SK-N-MC (cell line): ENCODE results near the gene KLRC1.
"Not testable (repeated sequence)": the region's sequence is repeated elsewhere in the genome, so short reads cannot be mapped to it uniquely, and the experiment has no call there.

Experiments
- DNase-seq: peaks from one replicate; pipeline ENCODE4 v3.0.0-alpha.2; 2011; ENCODE audit warnings: low read depth, low spot score
- H3K27ac ChIP-seq: fragments of 200-600 bp; sonication (generic); 2 replicates; pipeline ENCODE4 v1.5.1; 2016; ENCODE audit warnings: mixed run types
- H3K36me3 ChIP-seq: fragments of 200-600 bp; sonication (generic); 2 replicates; pipeline ENCODE4 v1.6.1; 2017; ENCODE audit warnings: antibody characterized with exemption, low read length, mixed read lengths; ENCODE audit not compliant: insufficient read depth
- H3K4me3 ChIP-seq: fragments of 200-600 bp; sonication (generic); 2 replicates; pipeline ENCODE4 v1.5.1; 2016
- H3K9ac ChIP-seq: fragments of 200-600 bp; sonication (generic); 2 replicates; pipeline ENCODE4 v1.8.0; 2017; ENCODE audit warnings: mixed run types, mixed read lengths; ENCODE audit not compliant: insufficient read length
- H3K9me3 ChIP-seq: fragments of 200-600 bp; sonication (generic); 2 replicates; pipeline ENCODE4 v1.6.1; 2017; ENCODE audit warnings: low read depth, mild to moderate bottlenecking, antibody characterized with exemption, low read length, moderate library complexity, mixed read lengths
- EZH2 ChIP-seq: fragments of 200-600 bp; sonication (generic); IDR thresholded peaks from one replicate; pipeline ENCODE4 v1.6.1; 2017; ENCODE audit warnings: antibody characterized with exemption
- FOXP2 ChIP-seq: optimal IDR thresholded peaks from 2 replicates; pipeline ENCODE3; 2011; ENCODE audit warnings: mild to moderate bottlenecking, moderate library complexity; ENCODE audit not compliant: insufficient read depth; ENCODE audit errors: extremely low read length, control extremely low read depth
- POLR2AphosphoS5 ChIP-seq: IDR thresholded peaks from 2 replicates; pipeline ENCODE4 v1.6.1; 2012; ENCODE audit warnings: mild to moderate bottlenecking, low read depth, low read length, borderline replicate concordance

KLRC1 gene

DNA sequence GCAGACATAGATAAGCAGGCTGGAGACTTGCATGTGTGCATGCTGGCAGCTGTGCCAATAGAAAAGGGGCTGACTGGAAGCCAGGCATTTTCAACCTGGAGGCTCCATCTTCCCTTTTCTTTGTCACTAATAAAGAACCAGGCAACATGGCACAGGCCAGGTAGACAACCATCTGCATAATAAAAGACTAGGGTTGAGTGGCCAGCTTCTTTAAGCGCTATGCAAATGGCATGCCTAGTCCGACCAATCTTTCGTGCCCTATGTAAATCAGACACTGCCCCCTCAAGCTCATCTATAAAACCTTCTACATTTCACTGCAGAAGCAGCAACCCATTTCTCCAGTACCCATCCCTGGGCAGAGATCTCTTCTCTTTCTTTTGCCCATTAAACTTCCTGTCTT, 4.6 kb upstream of the KLRC1 start:
- Histone ChIP-seq H3K36me3 (no peaks in the 10 kb centered on the region), H3K4me3 (no peak overlapping the region), H3K9me3 (no peaks in the 10 kb centered on the region), H3K9ac (no peak overlapping the region), H3K27ac (no peak overlapping the region)
- no peak for TF ChIP-seq FOXP2
- TF ChIP-seq EZH2: no peak
- no peak for TF ChIP-seq POLR2AphosphoS5
- DNase-seq: no peak

DNA sequence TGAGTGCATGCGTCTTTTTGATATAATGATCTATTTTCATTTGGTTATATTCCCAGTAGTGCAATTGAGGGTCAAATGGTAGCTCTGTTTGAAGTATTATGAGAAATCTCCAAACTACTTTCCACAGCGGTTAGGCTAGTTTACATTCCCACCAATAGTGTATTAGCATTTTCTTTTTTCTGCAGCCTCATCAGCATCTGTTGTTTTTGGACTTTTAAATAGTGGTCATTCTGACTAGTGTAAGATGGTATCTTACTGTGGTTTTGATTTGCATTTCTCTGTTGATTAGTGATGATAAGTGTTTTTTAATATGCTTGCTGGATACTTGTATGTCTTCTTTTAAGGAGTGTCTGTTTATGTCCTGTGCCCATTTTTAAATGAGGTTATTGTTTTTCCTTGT, 3.7 kb upstream of the KLRC1 start:
- DNase-seq: no peak
- Histone ChIP-seq H3K9me3 (no peaks in the 10 kb centered on the region), H3K27ac (no peak overlapping the region), H3K9ac (no peak overlapping the region), H3K4me3 (no peak overlapping the region), H3K36me3 (no peaks in the 10 kb centered on the region)
- TF ChIP-seq POLR2AphosphoS5: no peak
- no peak for TF ChIP-seq FOXP2
- no peak for TF ChIP-seq EZH2

DNA sequence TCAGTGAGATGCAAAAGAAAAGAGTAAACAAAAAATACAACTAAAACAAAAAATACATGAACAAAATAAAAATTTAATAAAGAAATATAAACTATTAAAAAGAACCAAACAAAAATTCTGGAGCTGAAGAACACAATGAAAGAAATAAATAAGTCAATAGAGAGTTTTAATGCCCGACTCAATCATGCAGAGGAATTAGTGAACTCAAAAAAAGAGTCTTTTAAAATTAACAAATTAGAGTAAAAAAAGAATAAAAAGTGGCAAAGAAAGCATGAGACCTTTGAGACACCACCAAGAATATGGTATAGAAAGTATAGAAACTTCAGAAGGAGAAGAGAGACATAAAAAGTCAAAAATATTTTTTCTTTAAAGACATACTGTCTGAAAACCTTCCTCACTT, 2.6 kb upstream of the KLRC1 start:
- H3K9me3 ChIP-seq: no peaks in the 10 kb centered on the region
- no peak overlapping the region for H3K9ac ChIP-seq
- no peaks in the 10 kb centered on the region for H3K36me3 ChIP-seq
- no peak overlapping the region for H3K4me3 ChIP-seq
- DNase-seq: no peak
- no peak overlapping the region for H3K27ac ChIP-seq
- TF ChIP-seq EZH2 (no peak), POLR2AphosphoS5 (no peak), FOXP2 (no peak)

DNA sequence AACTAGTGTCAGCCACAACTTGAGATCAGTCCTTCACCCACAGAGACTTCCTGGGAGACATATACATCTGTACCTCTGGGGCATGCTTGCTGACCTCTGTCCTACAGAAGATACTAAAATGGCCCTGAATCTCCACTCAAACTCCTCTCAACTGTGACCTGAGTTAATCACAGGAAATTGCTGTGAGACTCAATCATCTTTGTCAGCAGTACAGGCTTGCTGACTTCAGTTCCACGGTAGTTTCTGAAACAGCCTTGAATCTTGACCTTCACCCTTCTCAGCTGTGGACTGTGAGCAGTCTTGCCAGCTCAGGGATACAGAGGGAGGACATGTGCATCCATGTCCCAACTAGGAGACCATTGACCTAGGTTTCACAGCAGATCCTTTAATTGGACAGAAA, 1.4 kb upstream of the KLRC1 start:
- no peak for DNase-seq
- H3K4me3 ChIP-seq: no peak overlapping the region
- no peaks in the 10 kb centered on the region for H3K36me3 ChIP-seq
- H3K27ac ChIP-seq: no peak overlapping the region
- TF ChIP-seq POLR2AphosphoS5 (no peak), FOXP2 (no peak), EZH2 (no peak)
- H3K9ac ChIP-seq: no peak overlapping the region
- H3K9me3 ChIP-seq: no peaks in the 10 kb centered on the region

DNA sequence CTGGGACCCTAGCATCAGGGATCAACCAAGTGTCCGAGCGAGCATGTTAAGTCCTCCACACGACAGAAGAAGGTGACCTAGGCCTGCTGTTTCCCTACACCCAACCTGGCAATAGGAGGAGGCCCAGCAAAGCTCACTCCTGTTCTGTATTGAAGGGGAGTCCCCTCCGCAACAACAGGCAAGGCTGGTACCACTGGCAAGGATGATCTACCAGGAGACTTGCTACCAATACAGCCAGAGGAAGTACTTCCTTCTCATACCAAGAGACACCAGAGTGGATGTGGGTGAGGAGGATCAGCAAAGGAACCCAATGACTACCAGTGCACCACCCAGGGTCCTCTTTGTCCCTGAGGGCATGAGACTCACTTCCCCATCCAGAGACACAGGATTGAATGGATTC, 4.9 kb downstream of the KLRC1 start:
- TF ChIP-seq EZH2: no peak
- no peak for TF ChIP-seq POLR2AphosphoS5
- TF ChIP-seq FOXP2: no peak
- DNase-seq: no peak
- H3K9me3 ChIP-seq: no peaks in the 10 kb centered on the region
- H3K4me3 ChIP-seq: no peak overlapping the region
- H3K27ac ChIP-seq: no peak overlapping the region
- no peaks in the 10 kb centered on the region for H3K36me3 ChIP-seq
- H3K9ac ChIP-seq: no peak overlapping the region

DNA sequence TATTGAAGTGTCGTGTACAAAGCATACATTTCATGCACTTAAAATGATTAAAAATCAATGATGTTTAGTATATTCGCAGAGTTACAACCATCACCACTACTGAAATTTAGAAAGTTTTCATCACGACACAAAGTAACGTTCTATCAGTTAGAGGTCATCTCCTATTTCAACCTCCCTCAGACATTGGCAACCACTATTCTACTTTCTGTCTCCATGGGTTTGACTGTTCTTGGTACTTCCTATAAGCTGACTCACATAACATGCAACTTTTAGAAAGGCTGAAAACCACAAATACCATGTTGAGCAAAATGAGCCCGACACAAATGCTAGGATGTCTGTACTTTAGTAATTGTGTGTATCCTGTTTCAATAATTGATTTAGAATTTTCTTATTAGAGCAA, 7.1 kb downstream of the KLRC1 start:
- H3K36me3 ChIP-seq, H3K9ac ChIP-seq, H3K4me3 ChIP-seq, H3K9me3 ChIP-seq, H3K27ac ChIP-seq, DNase-seq: not testable (repeated sequence)

DNA sequence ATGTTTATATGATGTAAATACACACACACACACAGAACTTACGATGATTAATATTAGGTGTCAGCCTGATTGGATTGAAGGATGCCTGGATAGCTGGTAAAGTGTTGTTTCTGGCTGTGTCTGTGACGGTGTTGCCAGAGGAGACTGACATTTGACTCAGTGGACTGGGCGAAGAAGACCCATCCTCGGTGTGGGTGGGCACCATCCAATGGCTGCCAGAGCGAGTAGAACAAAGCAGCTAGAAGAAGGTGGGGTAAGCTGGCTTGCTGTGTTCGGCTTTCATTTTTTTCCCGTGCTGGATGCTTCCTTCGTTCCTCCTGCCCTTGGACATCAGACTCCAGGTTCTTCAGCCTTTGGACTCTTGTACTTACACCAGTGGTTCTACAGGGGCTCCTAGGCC, 12.0 kb downstream of the KLRC1 start:
- not testable (repeated sequence) for H3K9me3 ChIP-seq, H3K27ac ChIP-seq, H3K4me3 ChIP-seq, H3K36me3 ChIP-seq, H3K9ac ChIP-seq, DNase-seq

DNA sequence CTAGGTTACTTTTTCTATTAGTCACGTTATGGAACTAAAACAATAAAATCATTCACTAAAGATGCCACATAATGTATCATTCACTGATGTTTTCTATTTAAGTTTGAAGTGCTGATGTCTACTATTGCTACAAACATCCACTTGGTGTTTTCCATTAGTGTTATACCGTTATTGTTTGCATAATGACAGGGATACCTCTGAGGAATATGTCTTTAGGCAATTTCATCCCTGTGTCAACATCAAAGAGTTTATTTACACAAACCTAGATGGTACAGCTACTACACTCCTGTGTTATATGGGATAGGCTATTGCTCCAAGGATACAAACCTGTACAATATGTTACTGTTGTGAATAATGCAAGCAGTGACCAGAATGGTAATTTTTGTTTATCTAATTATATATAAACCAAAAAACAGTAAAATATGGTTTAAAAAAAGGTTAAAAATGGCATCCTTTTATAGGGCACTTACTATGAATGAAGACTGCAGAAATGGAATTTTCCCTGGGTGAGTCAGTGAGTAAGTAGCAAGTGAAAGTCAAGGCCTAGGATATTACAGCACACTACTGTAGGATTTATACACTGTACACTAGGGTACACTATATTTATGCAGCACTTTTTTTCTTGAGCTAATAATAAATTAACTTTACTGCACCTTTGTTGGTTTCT, 13.4 kb downstream of the KLRC1 start:
- not testable (repeated sequence) for H3K4me3 ChIP-seq, H3K9ac ChIP-seq, DNase-seq, H3K27ac ChIP-seq, H3K9me3 ChIP-seq, H3K36me3 ChIP-seq

DNA sequence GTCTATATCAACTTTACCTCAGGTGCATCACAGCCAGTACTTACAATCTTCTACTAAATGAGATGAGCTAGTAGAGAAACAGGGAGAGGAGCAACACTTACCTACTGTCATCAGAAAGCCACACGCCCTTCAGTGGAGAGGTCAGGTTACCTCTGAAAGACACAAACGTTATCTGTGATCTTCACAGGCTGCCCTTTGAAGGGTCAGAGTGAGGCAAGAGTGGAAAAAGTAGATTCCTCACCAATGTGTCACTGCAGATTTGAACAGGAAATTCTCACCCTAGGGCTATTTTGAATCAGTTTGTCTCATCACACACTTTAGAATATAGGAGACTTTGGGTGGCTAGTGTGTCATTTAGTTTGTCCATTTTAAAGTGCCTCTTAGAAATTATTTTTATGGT, 15.6 kb downstream of the KLRC1 start:
- not testable (repeated sequence) for H3K9ac ChIP-seq, H3K36me3 ChIP-seq, H3K9me3 ChIP-seq, DNase-seq, H3K27ac ChIP-seq, H3K4me3 ChIP-seq

DNA sequence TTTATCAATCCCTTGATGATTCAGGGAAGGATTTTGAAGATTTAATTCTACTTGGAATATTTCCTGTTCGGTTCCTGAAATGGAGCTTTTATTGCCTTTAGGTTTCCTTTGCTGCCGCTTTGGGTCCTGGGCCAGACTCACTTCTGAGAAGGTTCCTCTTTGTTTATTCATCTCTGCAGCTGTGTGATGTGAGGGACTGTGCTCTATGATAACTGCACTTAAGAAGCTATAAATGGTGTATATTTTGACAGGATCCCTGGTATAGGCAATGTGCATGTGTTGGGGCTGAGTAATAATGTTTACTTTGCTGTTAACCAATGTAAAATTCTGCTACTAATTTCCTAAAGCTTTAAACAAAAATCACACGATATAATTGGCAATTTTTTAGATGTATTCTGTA, 17.4 kb downstream of the KLRC1 start, which contains the start of gene KLRC2:
TSS of gene KLRC2 (minus strand) at position 195 of the 400 bp plus-strand sequence. CDS start at position 171, 24 bp downstream.
- not testable (repeated sequence) for H3K9ac ChIP-seq, H3K4me3 ChIP-seq, H3K36me3 ChIP-seq, H3K27ac ChIP-seq, H3K9me3 ChIP-seq, DNase-seq

DNA sequence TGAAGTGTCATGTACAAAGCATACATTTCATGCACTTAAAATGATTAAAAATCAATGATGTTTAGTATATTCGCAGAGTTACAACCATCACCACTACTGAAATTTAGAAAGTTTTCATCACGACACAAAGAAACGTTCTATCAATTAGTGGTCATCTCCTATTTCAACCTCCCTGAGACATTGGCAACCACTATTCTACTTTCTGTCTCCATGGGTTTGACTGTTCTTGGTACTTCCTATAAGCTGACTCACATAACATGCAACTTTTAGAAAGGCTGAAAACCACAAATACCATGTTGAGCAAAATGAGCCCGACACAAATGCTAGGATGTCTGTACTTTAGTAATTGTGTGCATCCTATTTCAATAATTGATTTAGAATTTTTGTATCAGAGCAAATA, 22.6 kb downstream of the KLRC1 start:
- H3K36me3 ChIP-seq, H3K27ac ChIP-seq, DNase-seq, H3K9me3 ChIP-seq, H3K9ac ChIP-seq, H3K4me3 ChIP-seq: not testable (repeated sequence)

DNA sequence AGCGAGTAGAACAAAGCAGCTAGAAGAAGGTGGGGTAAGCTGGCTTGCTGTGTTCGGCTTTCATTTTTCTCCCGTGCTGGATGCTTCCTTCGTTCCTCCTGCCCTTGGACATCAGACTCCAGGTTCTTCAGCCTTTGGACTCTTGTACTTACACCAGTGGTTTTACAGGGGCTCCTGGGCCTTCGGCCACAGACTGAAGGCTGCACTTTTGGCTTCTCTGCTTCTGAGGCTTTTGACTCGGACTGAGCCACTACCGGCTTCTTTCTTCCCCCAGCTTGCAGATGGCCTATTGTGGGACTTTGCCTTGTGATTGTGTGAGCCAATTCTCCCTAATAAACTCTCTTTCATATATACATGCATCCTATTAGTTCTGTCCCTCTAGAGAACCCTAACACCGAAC, 27.2 kb downstream of the KLRC1 start:
- not testable (repeated sequence) for H3K27ac ChIP-seq, H3K9ac ChIP-seq, DNase-seq, H3K4me3 ChIP-seq, H3K36me3 ChIP-seq, H3K9me3 ChIP-seq

DNA sequence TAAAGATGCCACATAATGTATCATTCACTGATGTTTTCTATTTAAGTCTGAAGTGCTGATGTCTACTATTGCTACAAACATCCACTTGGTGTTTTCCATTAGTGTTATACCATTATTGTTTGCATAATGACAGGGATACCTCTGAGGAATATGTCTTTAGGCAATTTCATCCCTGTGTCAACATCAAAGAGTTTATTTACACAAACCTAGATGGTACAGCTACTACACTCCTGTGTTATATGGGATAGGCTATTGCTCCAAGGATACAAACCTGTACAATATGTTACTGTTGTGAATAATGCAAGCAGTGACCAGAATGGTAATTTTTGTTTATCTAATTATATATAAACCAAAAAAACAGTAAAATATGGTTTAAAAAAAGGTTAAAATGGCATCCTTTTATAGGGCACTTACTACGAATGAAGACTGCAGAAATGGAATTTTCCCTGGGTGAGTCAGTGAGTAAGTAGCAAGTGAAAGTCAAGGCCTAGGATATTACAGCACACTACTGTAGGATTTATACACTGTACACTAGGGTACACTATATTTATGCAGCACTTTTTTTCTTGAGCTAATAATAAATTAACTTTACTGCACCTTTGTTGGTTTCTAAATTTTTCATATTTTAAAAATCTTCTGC, 28.8 kb downstream of the KLRC1 start:
- H3K4me3 ChIP-seq, H3K9me3 ChIP-seq, H3K9ac ChIP-seq, H3K27ac ChIP-seq, H3K36me3 ChIP-seq, DNase-seq: not testable (repeated sequence)

DNA sequence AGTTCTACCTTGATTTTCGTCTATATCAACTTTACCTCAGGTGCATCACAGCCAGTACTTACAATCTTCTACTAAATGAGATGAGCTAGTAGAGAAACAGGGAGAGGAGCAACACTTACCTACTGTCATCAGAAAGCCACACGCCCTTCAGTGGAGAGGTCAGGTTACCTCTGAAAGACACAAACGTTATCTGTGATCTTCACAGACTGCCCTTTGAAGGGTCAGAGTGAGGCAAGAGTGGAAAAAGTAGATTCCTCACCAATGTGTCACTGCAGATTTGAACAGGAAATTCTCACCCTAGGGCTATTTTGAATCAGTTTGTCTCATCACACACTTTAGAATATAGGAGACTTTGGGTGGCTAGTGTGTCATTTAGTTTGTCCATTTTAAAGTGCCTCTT, 31.0 kb downstream of the KLRC1 start:
- not testable (repeated sequence) for H3K27ac ChIP-seq, DNase-seq

More for the DNA sequence above, 31.0 kb downstream of the KLRC1 start:
- not testable (repeated sequence) for H3K9ac ChIP-seq, H3K4me3 ChIP-seq, H3K36me3 ChIP-seq, H3K9me3 ChIP-seq
